Adrenal gland (tissue), 19 donors: ENCODE data around the gene FXYD5. TPM values are rescaled to one million over a fixed set of nuclear protein-coding genes. Genes with fewer than 3 reads are reported as not detected.

Experiments
- DNase-seq, 7 donors: peaks; one replicate each; pipeline ENCODE4 v3.0.0-alpha.2; 2019 to 2020
- H3K27ac ChIP-seq, 5 donors: fragments of 200-600 bp; sonication (generic) in 4 of 5; 1 replicate in 3 of 5; 2 replicates in 2 of 5; pipeline versions ENCODE4 v1.5.1 to v1.8.0; 2016 to 2020; ENCODE audit warnings: mild to moderate bottlenecking in 1 of 5
- H3K27me3 ChIP-seq: fragments of 200-600 bp; 2 replicates; pipeline ENCODE4 v1.8.0; 2021
- H3K36me3 ChIP-seq, 2 donors: fragments of 200-600 bp; replicated peaks in 1 of 2; 1 replicate in 1 of 2; 2 replicates in 1 of 2; pipeline versions ENCODE4 v1.5.1 to v1.8.0; 2018 to 2022
- H3K4me1 ChIP-seq, 2 donors: fragments of 200-600 bp; replicated peaks in 1 of 2; 1 replicate in 1 of 2; 2 replicates in 1 of 2; pipeline versions ENCODE4 v1.5.1 to v1.8.0; 2018 to 2021
- H3K4me3 ChIP-seq, 4 donors: fragments of 200-600 bp; sonication (generic) in 3 of 4; one replicate each; pipeline ENCODE4 v1.5.1; 2016 to 2018
- H3K9me3 ChIP-seq, 3 donors: fragments of 200-600 bp; sonication (generic) in 1 of 3; replicated peaks in 1 of 3; 1 replicate in 2 of 3; 2 replicates in 1 of 3; pipeline versions ENCODE4 v1.5.1 to v1.8.0; 2016 to 2021
- CTCF ChIP-seq, 6 experiments: fragments of 450-650 bp in 4 of 6; fragments of 200-600 bp in 2 of 6; sonication (generic) in 1 of 6; IDR thresholded peaks; 1 replicate in 5 of 6; 2 replicates in 1 of 6; pipeline versions ENCODE4 v1.5.1 to v1.8.0; 2016 to 2021; ENCODE audit warnings: antibody characterized with exemption in 6 of 6, mild to moderate bottlenecking in 2 of 6, moderate library complexity in 1 of 6
- POLR2A ChIP-seq, 2 donors: fragments of 450-650 bp; IDR thresholded peaks; one replicate each; pipeline ENCODE4 v1.6.1; 2017; ENCODE audit warnings: antibody characterized with exemption in 2 of 2, mild to moderate bottlenecking in 2 of 2, moderate library complexity in 1 of 2
- WGBS, 4 donors: extraction: QIAGEN DNeasy Blood & Tissue Kit in 2 of 4; methylation state at CpG; one replicate each; pipeline versions ENCODE4 v1.1.5 to v1.1.7; 2013 to 2017; 5-methylcytosine and 5-hydroxymethylcytosine counted together
- intact Hi-C, 2 donors: fragments of 100-400 bp; cut with DNase I; formaldehyde crosslinking; loops; one replicate each; pipeline versions ENCODE4 v1.14.1 to v1.15.0; 2022 to 2023
- long read RNA-seq, 10 donors: library from polyadenylated mRNA in 3 of 10; unstranded in 2 of 10; stranded (forward) in 1 of 10; transcript quantifications; one replicate each; pipeline ENCODE4 v2.0.0 and lab custom pipeline, GENCODE V29; 2021 to 2026
- polyA plus RNA-seq, 3 donors: library from polyadenylated mRNA; stranded (reverse); fragments of 200-250 nt in 2 of 3; fragments of 350-450 nt in 1 of 3; fragmentation: Illumina TruSeq in 1 of 3; extraction: RNeasy Lipid Tissue Mini Kit (QIAGEN cat#74804) in 1 of 3; gene quantifications; one replicate each; pipeline ENCODE4 v1.2.3, GENCODE V29; 2013 to 2014
- total RNA-seq, 9 donors: library from RNA; depleted of rRNA in 4 of 9; stranded (reverse); fragments of >200 nt in 4 of 9; fragments of 120-200 nt in 1 of 9; fragmentation: NEBNext Ultra II Directional in 1 of 9; extraction: Animal tissue kit (Norgen Biotek cat#: 25700) in 1 of 9; gene quantifications; one replicate each; pipeline versions ENCODE4 v1.1.0 to v1.2.4, GENCODE V29; 2013 to 2023
- donor health status: healthy with polysubstance abuse.
- donor health status: Bipolar disorder and iron deficiency.
- donor health status: DM: yes; HTN: yes; CAD: no.
- donor health status: DM: no; HTN: no; CAD: no.
- donor health status: DM: no; HTN: no; CAD: no.
- donor health status: DM: yes; HTN: yes; CAD: no.

FXYD5 gene
- total RNA-seq: 10 to 100 TPM in 8 of 9 donors, 1 to 10 TPM in 1; 4.2 to 68.4 (median 30.4) TPM
- polyA plus RNA-seq: 100 to 1,000 TPM in 1 of 3 donors, 10 to 100 TPM in 2; 34.6 to 123 (median 84.2) TPM
- long read RNA-seq, donor 1, partial matches to known transcripts: 0 of 2 reads
- long read RNA-seq, donor 1, other reads (novel, unspliced or antisense): 0 of 2 reads
- long read RNA-seq, donor 2: 0 reads
- long read RNA-seq, donor 3, partial matches to known transcripts: 0 of 1 reads
- long read RNA-seq, donor 3, other reads (novel, unspliced or antisense): 0 of 1 reads
- long read RNA-seq, donor 4, transcript FXYD5-204 (9 exons, 872 nt): major isoform, 13 of 15 reads
- long read RNA-seq, donor 4, partial matches to known transcripts: 0 of 15 reads
- long read RNA-seq, donor 4, other reads (novel, unspliced or antisense): 0 of 15 reads
- long read RNA-seq, donor 5, transcript FXYD5-204 (9 exons, 872 nt): major isoform, 32 of 39 reads
- long read RNA-seq, donor 5, partial matches to known transcripts: 1 of 39 reads
- long read RNA-seq, donor 5, other reads (novel, unspliced or antisense): 3 of 39 reads
- long read RNA-seq, donor 6, transcript FXYD5-204 (9 exons, 872 nt): major isoform, 14 of 16 reads
- long read RNA-seq, donor 6, partial matches to known transcripts: 1 of 16 reads
- long read RNA-seq, donor 6, other reads (novel, unspliced or antisense): 0 of 16 reads
- long read RNA-seq, donor 7, partial matches to known transcripts: 0 of 1 reads
- long read RNA-seq, donor 7, other reads (novel, unspliced or antisense): 0 of 1 reads
- long read RNA-seq, donor 8, partial matches to known transcripts: 0 of 1 reads
- long read RNA-seq, donor 8, other reads (novel, unspliced or antisense): 0 of 1 reads
- long read RNA-seq, donor 9, partial matches to known transcripts: 0 of 1 reads
- long read RNA-seq, donor 9, other reads (novel, unspliced or antisense): 0 of 1 reads
- long read RNA-seq, donor 10, partial matches to known transcripts: 0 of 1 reads
- long read RNA-seq, donor 10, other reads (novel, unspliced or antisense): 0 of 1 reads

GRCh38 chr19:35154525-35155406, at the start of gene FXYD5:
Gene FXYD5 (plus strand): TSS chr19:35154735. CDS start chr19:35155551, 816 bp downstream.
- Histone ChIP-seq H3K9me3 (no peaks in the 10 kb centered on the region), H3K4me3 (peak within 1 kb of the TSS in 3 of 4 donors; percentile 33 to 53 (median 37)), H3K27ac (peak within 1 kb of the TSS in 1 of 5 donors; percentile 67), H3K36me3 (peaks cover 0 to 10% of the 10 kb centered on the region in 2 donors), H3K27me3 (peaks cover 13% of the 10 kb centered on the region), H3K4me1 (peaks cover 6 to 18% of the 10 kb centered on the region in 2 donors)
- peak in 2 of 6 experiments; percentile 17 to 21 for TF ChIP-seq CTCF (IDR thresholded peaks at IDR 0.05)
- TF ChIP-seq POLR2A (IDR thresholded peaks at IDR 0.05): no peak
- peak; percentile 54 to 89 (median 58) for DNase-seq
- WGBS, 4 donors: 1 to 4% (median 3%) methylated on average over 29 to 49 of the region's 49 CpGs
- intact Hi-C loops: no loop called here

- no peaks in the 10 kb centered on the region for H3K4me1 ChIP-seq
- H3K27ac ChIP-seq: no peak overlapping the region
- no peaks in the 10 kb centered on the region for H3K36me3 ChIP-seq
- no peaks in the 10 kb centered on the region for H3K27me3 ChIP-seq
- no peaks in the 10 kb centered on the region for H3K9me3 ChIP-seq
- 94 to 95% (median 94%) methylated on average over 4 to 6 of the region's 6 CpGs for WGBS, 4 donors
- no peak for DNase-seq
- no peak overlapping the region for H3K4me3 ChIP-seq
- intact Hi-C loops: no loop called here
- no peak for TF ChIP-seq POLR2A (IDR thresholded peaks at IDR 0.05)
- TF ChIP-seq CTCF (IDR thresholded peaks at IDR 0.05): no peak
These were observed 49.5 kb upstream of the FXYD5 start for GRCh38 chr19:35105047-35105410.

- Histone ChIP-seq H3K9me3 (no peaks in the 10 kb centered on the region), H3K27me3 (no peaks in the 10 kb centered on the region), H3K36me3 (no peaks in the 10 kb centered on the region), H3K4me1 (no peaks in the 10 kb centered on the region), H3K4me3 (no peak overlapping the region), H3K27ac (no peak overlapping the region)
- DNase-seq: no peak
- WGBS, 4 donors: 86 to 91% (median 88%) methylated on average over 30 of the region's 30 CpGs
- intact Hi-C loops: no loop called here
- TF ChIP-seq POLR2A (IDR thresholded peaks at IDR 0.05) (no peak), CTCF (IDR thresholded peaks at IDR 0.05) (no peak)
These were observed 48.9 kb upstream of the FXYD5 start for GRCh38 chr19:35105411-35106290.
